GM19099 (cell line): Measurements from ENCODE around the gene SNX2.
A peak's percentile ranks its signal among the peaks of the same experiment; 100 is the strongest.

ENCODE experiments used
- POLR2A ChIP-seq: IDR thresholded peaks from 3 replicates; pipeline ENCODE4 v1.6.1; 2011; ENCODE audit warnings: low read depth; ENCODE audit not compliant: insufficient read length; ENCODE audit errors: extremely low read depth

SNX2 gene

DNA sequence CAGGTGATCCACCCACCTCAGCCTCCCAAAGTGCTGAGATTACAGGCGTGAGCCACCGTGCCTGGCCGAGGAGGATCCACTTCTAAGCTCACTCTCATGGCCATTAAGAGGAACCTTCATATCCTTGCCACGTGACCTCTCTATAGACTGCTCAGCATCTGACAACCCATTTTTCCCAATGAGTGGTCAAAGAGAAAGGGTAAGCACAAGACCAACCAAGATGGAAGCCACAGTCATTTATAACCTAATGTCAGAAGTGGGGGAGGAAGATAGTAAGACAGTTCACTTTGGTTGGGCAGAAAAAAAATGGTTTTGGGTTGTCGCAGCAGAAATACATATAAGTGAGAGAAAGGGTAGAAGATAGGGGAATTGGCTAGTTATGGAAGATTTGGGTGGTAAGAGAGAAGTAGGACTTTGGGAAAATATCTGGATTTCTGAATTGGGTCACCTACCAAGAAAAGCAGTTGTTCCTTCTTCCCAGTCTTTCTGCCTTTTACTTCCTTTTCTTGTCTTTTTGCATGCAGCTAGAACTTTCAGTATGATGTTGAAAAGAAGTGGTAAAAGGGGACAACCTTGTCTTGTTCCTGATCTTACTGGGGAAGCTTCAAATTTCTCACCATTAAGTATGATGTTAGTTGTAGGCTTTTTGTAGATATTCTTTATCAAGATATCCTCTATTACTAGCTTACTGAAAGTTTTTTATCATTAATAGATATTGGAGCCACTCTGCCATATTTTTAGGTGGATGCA, 15.6 kb downstream of the SNX2 start:
- TF ChIP-seq POLR2A = no peak

- no peak for TF ChIP-seq POLR2A
These were observed 30.6 kb downstream of the SNX2 start for GRCh38 chr5:122805481-122805880.

DNA sequence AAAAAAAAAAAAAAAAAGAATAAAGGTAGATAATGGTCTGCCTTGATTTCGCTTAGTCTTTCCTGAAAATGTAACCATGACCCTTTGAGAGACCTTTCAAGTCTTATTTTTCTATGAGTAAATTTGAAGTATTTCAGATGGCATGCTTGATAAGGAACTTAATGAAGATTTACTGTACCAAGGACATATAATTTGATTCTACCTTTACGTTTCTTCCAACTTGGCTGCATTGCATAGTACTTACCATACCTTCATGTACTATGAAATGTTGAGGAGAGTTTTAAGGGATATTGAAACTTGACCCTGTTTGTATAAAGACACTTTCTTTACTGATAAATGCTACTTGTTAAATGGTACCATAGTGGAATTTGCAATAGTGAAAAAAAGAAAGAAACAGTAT, 35.5 kb downstream of the SNX2 start:
- TF ChIP-seq POLR2A = no peak

DNA sequence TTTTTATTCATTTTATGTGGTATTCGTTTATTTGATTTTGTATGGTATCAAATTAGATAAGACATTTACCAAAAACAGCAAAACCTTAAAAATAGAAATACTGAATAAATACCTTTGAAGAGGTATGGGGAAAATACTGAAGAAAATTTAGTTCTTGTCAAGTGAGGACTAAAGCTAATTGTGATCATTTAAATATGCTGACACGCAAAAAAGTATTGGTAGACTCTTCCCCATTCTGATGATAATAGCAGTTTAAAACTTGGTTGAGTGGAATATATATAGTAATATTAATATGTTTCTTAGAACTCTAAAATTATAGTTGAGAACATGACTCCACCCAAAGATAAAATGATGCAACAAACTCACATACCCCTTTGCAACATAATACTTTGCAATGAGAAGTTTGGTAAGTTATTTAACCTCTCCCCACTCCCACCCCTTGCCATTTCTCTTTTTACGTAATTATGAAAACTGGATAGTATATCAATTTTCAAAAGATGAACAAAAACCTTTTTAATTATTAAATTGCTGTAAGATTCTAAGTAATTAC, 40.4 kb downstream of the SNX2 start:
- no peak for TF ChIP-seq POLR2A

DNA sequence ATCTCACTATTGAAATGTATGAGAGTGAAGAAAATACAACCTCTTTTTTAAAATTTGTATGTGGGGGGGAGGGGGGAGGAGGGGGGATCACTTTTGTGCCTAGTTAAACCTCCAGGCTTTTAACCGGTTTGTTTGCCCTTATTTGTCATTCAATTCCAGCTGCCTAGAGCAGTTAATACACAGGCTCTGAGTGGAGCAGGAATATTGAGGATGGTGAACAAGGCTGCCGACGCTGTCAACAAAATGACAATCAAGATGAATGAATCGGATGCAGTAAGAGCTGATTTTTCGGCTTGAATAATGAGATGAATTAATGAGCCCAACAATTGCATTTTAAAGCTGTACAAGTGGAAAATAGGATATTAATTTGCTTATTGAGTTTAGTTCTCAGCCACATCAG, 41.9 kb downstream of the SNX2 start:
- TF ChIP-seq POLR2A = no peak

- TF ChIP-seq POLR2A = no peak
These were observed 57.1 kb downstream of the SNX2 start for GRCh38 chr5:122831984-122832383.

DNA sequence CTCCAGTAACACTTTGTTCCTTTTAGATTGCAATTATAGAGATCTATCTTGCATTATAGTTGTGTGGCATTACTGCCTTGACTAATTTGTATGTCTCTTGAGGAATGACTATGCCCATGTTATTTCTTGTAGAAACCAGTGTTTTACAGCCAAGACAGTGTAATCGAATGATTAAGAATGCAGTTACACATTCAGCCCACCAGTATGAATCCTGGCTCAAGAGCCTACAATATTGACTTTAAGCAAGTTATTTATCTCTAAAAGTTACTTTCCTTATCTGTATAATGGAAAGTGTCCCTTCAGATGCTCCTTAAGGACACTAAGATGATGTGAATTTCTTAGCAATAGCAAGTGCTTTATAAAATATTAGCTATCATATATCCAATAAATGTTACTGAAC, 60.8 kb downstream of the SNX2 start:
- TF ChIP-seq POLR2A = no peak

DNA sequence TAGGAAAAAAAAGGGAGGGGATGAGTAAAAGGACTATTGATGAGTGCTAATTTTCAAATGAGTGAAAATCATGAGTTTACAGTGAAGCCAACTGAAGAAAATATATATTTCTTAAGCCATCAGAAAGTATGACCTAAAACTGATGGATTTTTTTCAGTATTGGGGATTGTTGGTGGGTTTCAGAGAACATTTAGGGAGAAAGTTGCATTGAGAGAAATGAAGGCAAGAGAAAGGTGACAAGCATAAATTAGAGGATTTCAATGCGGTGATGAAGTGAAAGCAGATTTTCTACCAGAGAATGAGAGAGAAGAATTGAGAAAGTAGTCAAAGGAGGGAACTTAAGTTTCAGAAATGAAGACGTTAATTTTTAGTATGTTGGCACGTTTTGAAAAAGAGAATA, 62.1 kb downstream of the SNX2 start:
- no peak for TF ChIP-seq POLR2A

DNA sequence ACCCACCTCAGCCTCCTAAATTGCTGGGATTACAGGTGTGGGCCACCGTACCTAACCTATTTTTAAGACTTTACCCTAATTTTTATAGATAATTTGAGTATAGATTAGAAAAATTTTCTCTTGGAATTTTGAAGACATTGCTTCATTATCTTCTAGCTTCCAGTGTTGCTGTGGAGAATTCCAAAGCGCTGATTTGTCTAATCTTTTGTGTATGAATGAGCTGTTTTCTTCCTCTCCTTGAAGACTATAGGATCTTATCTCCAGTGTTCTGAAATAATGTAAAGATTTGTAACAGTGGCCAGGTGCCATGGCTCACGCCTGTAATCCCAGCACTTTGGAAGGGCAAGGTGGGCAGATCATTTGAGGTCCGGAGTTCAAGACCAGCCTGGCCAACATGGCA, 64.9 kb downstream of the SNX2 start:
- no peak for TF ChIP-seq POLR2A

- TF ChIP-seq POLR2A = no peak
These were observed 67.2 kb downstream of the SNX2 start for GRCh38 chr5:122842016-122842580.

DNA sequence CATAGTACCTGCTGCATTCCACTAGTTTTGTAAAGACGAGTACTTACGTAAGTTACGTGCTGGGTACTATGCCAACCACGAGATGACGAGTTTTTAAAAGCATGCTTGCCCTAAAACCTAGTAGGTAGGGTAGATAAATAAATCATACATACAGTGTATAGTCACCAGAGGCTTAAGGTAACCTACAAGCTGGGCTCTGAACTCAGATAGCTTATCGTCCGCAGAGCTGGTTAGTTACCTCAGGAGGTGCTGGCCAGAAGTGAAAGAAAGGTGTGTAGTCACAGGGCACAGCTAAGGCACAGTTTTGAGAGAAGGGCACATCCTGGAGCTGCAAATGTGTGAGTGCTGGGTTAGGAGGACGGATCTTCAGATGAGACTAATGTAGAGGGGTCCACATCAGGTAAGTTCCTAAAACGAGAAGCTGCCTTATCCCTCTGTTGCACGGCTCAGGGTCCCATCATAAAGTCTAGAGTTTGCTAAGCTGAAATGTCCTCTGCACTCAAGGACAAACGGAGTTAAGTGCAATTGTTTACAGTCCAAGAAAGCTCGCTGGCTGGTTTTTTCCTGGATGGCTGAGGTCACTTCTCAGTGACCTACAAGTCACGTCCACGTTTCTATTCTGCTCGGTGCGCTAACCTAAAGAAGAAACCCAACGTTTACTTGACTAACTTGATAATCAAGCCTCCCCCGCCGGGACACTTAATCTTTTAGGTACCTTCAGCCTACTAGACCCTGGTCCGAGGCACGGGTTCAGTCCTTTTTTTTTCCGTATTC, 69.4 kb downstream of the SNX2 start:
- no peak for TF ChIP-seq POLR2A

GRCh38 chr5:122844910-122845228, 70.0 kb downstream of the SNX2 start:
- no peak for TF ChIP-seq POLR2A

DNA sequence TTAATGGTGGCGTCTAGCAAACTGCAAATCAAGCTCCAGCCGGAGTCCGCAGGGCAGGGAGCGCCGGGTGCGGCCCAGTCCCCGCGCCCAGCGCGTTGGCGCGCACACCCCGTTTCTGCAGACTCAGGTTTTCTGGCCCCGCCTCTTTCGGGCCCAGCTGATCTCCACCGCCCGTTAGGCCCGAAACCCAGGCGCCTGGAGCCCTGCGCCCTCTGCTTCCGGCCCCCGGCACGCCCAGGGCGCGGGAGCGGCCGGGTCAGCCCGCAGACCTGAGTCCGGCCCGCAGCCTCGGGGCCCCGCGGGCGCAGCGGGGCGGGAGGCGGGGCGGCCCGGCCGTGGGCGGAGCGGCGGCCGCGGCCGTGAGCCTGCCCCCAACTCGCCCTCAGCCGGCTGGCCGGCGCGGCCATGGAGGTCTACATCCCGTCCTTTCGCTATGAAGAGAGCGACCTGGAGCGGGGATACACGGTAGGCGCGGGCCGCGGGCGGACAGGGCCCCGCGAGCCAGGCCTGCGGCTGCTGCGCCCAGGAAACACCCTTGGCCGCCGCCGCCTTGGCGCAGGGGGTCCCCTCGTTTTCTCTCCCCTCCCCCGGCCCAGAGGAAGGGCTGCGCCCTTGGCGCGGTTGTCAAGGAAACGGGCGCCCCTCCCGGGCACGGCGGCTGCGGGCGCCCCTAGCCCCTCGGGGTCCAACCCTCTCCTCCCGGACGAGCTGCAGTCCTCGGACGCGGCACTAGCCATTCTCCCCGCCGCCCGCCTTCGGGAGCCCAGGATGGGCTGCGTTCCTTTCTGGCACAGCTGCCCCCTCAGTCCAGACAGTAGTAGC, 70.6 kb downstream of the SNX2 start, which contains the start of gene SNX24:
TSS of gene SNX24 (plus strand) at position 385 of the 822 bp plus-strand sequence. CDS start at position 406, 21 bp downstream.
- peak; percentile 60 for TF ChIP-seq POLR2A

- no peak for TF ChIP-seq POLR2A
These were observed 71.2 kb downstream of the SNX2 start for GRCh38 chr5:122846051-122846550.

DNA sequence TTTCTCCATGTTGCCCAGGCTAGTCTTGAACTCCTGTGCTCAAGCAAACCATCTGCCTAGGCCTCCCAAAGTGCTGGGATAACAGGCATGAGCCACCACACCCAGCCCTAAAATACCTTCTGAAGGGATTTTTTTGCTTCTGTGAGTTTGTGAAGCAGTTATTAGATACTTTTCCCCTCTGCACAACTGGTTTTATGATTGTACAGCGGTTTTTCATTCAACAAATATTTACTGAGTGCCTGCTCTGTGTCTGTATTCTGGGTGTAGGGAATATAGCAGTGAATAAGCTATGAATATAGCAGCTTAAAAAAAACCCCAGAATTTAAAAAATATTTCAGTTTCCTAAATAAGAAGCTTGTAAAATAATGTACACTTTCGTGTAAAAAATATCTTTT, 72.8 kb downstream of the SNX2 start:
- TF ChIP-seq POLR2A = no peak
